SIG-M5 treated with dmso at 0.1 percent for 504 hours (cell line): Measurements from ENCODE around the gene TPTE2.
"Not testable (repeated sequence)": the region's sequence is repeated elsewhere in the genome, so short reads cannot be mapped to it uniquely, and the experiment has no call there.

Experiments
- DNase-seq: peaks from one replicate; lab custom pipeline; 2025; ENCODE audit not compliant: unreplicated experiment; lab: John Stamatoyannopoulos, UW

The TPTE2 gene

GRCh38 chr13:19561127-19561582 lies at the start of gene TPTE2:
Gene TPTE2 (minus strand): TSS chr13:19561532. CDS start chr13:19503234, 58,298 bp downstream.
- not testable (repeated sequence) for DNase-seq

DNA sequence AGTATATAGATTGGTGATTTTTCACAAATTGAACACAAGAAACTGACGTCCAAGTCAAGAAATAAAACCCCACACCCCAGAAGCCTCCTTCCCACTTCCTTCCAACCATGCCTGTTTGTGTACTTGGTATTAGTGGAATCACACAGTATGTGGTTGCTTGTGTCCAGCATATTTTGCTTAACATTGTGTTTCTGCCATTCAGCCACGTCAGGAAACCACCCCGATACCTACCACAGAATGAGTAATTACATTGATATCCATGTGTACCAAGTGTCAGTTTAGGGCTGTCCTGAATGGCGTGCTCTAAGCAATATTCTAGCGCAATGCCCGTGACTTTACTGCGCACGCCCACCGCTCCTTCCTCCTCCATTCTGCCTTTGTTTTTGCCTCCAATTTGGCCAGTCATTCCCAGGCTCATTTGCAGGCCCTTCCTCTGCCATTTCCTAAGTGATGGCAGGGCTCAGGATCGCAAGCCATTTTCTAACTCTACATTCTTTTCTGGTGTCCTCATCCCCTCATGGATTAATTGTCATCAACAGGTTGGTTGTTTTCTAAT lies 46.3 kb upstream of the TPTE2 start:
- DNase-seq: no peak

- no peak for DNase-seq
Observed at GRCh38 chr13:19606737-19607136, 45.4 kb upstream of the TPTE2 start.

DNA sequence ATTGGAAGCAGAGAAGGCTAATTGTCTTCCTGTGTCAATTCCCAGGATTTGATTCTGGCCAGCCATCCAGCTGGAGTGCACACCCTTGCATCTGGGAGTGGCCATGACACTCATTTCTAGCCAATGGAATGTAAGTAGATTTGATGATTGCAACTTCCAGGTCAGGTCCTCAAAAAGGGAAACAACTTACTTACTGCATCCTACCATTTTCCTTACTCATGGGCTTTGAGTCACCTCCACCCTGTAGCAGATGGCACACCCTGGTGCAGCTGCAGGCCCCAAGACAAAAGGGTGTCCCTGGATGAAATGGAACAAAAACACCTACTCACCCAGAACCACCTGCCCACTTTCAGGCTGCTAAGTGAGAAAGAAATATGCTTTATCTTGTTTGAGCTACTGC lies 44.8 kb upstream of the TPTE2 start:
- peak; percentile 7 for DNase-seq

GRCh38 chr13:19605161-19605955 lies 44.0 kb upstream of the TPTE2 start:
- DNase-seq: no peak

DNA sequence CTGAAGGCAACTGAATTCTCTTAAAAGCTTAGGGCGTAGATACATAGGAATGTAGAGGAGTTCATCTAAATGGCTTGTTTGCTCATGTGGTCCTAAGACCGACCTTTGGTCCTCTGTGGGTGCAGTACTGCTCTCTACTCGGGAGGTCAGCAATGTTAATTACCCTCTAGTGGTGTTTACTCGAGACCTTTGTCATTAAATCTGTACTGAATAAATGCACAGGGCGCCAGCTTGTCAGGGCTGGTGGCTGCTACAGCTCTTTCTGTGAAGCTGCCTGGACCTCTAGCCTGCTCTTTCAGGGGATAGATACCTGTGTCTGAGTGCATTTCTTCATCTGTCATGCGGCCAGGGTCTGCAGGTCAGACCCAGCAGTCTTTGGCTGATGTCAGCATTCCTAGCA lies 43.0 kb upstream of the TPTE2 start:
- no peak for DNase-seq

DNA sequence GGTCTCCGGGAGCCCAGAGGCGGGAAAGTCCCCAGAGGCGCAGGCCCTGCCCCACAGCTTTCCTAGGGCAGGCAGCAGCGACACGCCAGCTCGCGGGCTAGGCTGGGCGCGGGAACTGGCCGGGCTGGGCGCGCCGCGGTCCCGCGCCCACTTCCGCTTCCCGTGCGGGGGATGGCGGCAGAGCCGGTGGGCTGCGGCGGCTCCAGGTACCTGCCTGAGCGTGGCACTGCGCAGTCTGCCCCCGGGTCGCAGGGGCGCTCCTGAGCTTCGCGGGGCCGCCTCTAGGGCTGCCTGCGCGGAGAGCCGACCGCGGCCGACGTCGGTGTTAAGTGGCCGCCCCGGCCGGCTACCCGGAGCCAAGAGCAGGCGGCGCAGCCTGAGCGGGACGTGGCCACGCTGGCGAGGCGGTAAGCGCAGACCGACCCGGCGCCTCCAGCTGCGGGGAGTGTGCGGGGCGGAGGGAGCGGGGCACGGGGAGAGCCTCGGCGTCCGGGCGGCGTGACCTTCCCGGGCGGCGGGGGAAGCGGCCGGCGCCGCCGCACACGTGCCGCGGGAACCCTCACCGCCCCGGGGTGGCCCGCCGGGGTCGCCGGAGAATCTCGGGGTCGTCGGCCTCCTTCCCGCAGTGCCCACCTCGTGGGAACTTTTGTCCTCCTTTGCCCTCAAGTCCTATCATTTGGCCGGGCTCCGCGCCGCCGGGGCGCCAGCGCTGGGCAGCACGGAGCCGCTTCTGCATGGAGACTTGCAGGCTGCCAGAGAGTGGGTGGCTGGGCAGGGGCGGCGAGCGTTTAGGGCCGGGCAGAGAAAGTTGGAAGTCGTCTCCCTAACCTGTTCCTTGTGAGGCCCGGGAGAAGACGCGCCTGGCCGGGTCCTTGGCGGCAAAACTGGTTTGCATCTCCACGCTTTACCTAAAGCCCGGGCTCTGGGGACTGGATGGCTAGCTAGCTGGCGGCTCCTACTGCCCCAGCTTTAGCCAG lies 40.7 kb upstream of the TPTE2 start:
- peak; percentile 41 for DNase-seq

DNA sequence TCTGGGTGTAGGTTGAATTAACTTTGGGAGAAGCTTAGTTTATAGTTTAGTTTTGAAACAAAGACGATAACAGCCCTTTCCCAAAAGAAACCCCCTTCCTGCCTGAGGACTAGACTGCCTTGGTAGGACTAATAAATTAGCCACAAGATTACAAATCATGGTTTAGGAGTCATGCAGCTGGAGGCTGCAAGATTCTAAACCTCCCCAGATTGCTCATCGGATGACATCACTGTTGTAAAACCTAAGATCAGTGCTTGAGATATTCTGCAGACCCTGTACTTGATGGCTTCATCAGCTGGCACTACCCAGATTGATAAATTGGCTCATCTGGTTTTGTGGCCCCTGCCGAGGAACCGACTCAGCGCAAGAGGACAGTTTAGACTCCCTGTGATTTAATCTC lies 36.2 kb upstream of the TPTE2 start:
- no peak for DNase-seq

DNA sequence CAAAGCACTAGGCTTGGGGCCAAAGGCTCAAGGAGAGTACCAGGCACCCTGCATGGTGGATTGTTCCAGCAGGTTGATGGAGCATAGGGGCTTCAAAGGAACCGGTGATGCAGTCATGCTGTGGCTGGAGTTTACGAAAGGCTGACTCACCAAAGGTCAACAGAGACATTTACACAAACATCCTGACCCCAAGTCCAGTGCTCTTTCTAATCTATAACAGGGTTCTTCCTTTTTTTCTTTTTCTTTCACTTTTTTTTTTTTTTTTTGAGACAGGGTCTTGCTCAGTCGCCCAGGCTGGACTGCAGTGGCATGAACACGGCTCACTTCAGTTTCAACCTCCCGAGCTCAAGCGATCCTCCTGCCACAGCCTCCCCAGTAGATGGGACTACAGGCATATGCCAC lies 35.6 kb upstream of the TPTE2 start:
- DNase-seq: peak; percentile 52

DNA sequence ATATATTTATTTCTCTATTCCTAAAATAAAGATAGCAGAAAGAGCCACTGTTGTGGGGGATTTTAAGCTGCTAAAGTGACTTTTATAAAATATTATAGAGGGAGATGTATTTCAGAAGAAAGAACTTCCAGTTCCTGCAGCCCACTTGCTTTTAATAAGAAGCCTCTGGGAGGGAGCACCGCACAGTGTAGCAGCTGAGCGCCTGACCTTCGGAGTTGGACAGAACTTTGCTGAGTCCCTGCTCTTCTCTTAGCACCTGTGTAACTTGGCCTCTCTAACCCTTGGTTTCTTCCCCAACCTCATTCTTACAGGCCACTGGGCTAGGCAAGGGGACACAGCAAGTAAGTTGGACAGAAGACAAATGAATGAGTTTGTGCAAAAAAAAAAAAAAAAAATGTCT lies 34.8 kb upstream of the TPTE2 start:
- DNase-seq: no peak

- DNase-seq: no peak
Observed at GRCh38 chr13:19592657-19593180, 31.4 kb upstream of the TPTE2 start.

DNA sequence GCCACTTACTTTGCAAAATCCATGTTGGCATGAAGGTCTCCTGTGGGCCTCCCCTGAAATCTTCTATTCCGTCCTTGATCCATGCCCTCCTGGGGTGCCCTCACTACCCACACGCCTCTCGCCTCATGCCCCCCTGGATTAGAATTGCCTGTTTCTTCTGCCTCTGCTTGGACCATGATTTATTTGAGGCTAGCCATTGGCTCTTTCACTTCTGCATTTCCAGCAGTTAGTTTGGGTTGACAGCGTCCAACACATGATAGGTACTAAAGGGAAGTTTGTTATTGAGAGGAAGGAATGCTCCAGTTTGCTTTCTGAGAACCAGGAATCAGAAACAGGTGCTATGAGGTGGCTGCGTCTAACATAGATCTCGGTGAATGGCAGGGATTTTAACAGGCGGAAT lies 30.5 kb upstream of the TPTE2 start:
- DNase-seq: peak; percentile 5

GRCh38 chr13:19590423-19590822 lies 29.1 kb upstream of the TPTE2 start:
- no peak for DNase-seq

GRCh38 chr13:19589312-19589711 lies 28.0 kb upstream of the TPTE2 start:
- no peak for DNase-seq

- peak; percentile 59 for DNase-seq
Observed at GRCh38 chr13:19587635-19588300, 26.4 kb upstream of the TPTE2 start.

- peak; percentile 90 for DNase-seq
Observed at GRCh38 chr13:19586904-19587634, 25.7 kb upstream of the TPTE2 start.

DNA sequence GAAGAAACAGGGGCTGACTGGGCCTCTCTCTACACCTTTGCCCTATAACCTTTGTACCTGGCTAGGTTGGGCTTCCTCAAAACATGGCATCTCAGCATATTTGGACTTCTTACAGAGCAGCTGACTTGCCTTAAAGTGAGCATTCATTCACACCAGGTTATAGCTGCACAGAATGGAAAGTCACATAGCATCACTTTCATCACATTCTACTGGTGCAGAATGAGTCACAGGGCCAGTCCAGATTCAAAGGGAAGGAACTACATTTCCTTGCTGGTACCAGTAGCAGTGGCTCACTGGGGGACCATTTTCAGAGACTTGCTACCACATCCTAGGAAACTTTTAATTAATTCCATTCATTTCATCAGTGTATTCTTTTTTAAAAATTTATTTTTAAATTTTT lies 20.3 kb upstream of the TPTE2 start:
- peak; percentile 8 for DNase-seq

DNA sequence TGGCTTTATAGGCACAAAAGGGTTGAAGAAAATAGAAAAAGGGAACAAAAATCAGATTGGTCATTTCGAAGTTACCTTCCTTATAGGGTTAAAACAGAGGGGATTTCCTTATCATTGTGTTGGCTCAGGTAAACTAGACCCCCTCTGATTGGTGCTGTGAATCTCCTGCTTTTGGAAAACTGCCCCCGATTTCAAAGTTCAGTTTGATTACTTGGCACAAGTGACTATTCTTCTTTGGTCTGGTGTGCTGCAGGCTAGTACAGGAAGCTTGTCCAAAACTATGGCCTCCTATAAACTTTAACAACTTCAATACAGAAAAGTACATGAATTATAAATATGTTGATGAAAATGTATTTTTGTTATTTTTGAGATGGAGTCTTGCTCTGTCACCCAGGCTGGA lies 13.9 kb upstream of the TPTE2 start:
- no peak for DNase-seq

DNA sequence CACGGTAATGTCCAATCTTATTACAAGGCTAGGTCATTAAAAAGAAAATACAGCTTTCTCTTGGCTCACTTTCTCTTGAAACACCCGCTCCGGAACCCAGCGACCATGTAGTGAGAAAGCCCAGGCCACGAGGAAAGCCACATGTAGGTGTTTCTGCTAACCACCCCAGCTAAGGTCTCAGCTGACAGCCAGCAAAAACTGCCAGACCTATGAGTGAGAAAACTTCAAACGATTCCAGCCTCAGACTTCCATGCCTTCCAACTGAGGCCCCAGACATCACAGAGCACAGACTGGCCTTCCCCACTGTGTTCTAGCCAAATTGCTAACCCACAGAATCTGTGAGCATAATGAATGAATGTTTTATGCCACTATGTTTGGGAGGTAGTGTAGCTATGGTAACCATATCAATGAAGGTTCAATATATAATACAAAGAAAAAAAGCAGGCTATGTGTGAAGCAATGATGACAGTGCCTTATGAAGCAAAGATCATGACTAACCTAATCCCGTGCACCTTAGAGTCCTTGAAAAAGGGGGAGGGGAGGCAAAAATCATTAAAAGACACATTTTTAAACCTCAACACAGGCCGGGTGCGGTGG lies 11.9 kb upstream of the TPTE2 start:
- no peak for DNase-seq

- DNase-seq: no peak
Observed at GRCh38 chr13:19572280-19572679, 10.9 kb upstream of the TPTE2 start.
